B cell (primary cell): ENCODE results near the gene DFFB. TPM values are rescaled to one million over a fixed set of nuclear protein-coding genes. Genes with fewer than 3 reads are reported as not detected.

ENCODE experiments used
- ATAC-seq: fragments of 200-7000 bp; cut with Tn5 transposase; one replicate; pipeline ENCODE4 v1.10.0; 2021; ENCODE audit warnings: low read depth, mild to moderate bottlenecking, moderate number of reproducible peaks, moderate library complexity
- CTCF ChIA-PET: fragments of 350-600 bp; sonication (Branson Sonifier 250); formaldehyde crosslinking; loops from one replicate; lab custom pipeline; 2021; ENCODE audit warnings: antibody characterized with exemption, inconsistent platforms; lab: Charles Lee
- POLR2A ChIA-PET: fragments of 350-600 bp; sonication (Branson Sonifier 250); formaldehyde crosslinking; loops from one replicate; lab custom pipeline; 2021; ENCODE audit warnings: antibody characterized with exemption; lab: Charles Lee
- DNase-seq: peaks from one replicate; pipeline ENCODE4 v3.0.0; 2013
- H2AFZ ChIP-seq: 2 replicates; pipeline ENCODE4 v1.6.1; 2012; ENCODE audit warnings: mild to moderate bottlenecking, low read depth, low read length; ENCODE audit not compliant: insufficient read depth, poor library complexity, severe bottlenecking
- H3K27ac ChIP-seq, 2 donors: 1 replicate in 1 of 2; 2 replicates in 1 of 2; pipeline ENCODE4 v1.5.1; 2012 to 2013; ENCODE audit warnings: low read length in 2 of 2, mild to moderate bottlenecking in 2 of 2, moderate library complexity in 1 of 2
- H3K27me3 ChIP-seq, 4 experiments: fragments of 200-600 bp in 1 of 4; sonication (generic) in 1 of 4; replicated peaks in 1 of 4; 1 replicate in 2 of 4; 2 replicates in 2 of 4; pipeline versions ENCODE4 v1.6.1 to v1.7.0; 2013 to 2016; ENCODE audit warnings: low read length in 3 of 4, mild to moderate bottlenecking in 2 of 4, mixed read lengths in 1 of 4, moderate library complexity in 1 of 4; ENCODE audit not compliant: insufficient read depth in 4 of 4, control insufficient read depth in 3 of 4; ENCODE audit errors: control extremely low read depth in 1 of 4
- H3K36me3 ChIP-seq, 2 experiments: replicated peaks in 1 of 2; 1 replicate in 1 of 2; 2 replicates in 1 of 2; pipeline versions ENCODE4 v1.6.1 to v1.7.1; 2013; ENCODE audit warnings: low read length in 1 of 2; ENCODE audit not compliant: insufficient read depth in 2 of 2, control insufficient read depth in 1 of 2; ENCODE audit errors: control extremely low read depth in 1 of 2, extremely low read depth in 1 of 2
- H3K4me1 ChIP-seq, 2 donors: fragments of 200-600 bp in 1 of 2; sonication (generic) in 1 of 2; 1 replicate in 1 of 2; 2 replicates in 1 of 2; pipeline versions ENCODE4 v1.5.1 to v1.6.1; 2013 to 2017; ENCODE audit warnings: low read length in 2 of 2; ENCODE audit not compliant: control insufficient read depth in 2 of 2, insufficient read depth in 2 of 2
- H3K4me2 ChIP-seq: replicated peaks from 2 replicates; pipeline ENCODE3; 2012; ENCODE audit warnings: mild to moderate bottlenecking, low read depth, low read length; ENCODE audit not compliant: poor library complexity, severe bottlenecking
- H3K4me3 ChIP-seq, 5 experiments: fragments of 200-600 bp in 1 of 5; sonication (generic) in 1 of 5; 1 replicate in 3 of 5; 2 replicates in 2 of 5; pipeline versions ENCODE4 v1.5.1 to v1.7.0; 2011 to 2016; ENCODE audit warnings: low read length in 4 of 5, mild to moderate bottlenecking in 4 of 5, low read depth in 2 of 5, control low read depth in 1 of 5, moderate library complexity in 1 of 5; ENCODE audit not compliant: insufficient read depth in 1 of 5; ENCODE audit errors: control extremely low read depth in 1 of 5, extremely low read depth in 1 of 5
- H3K79me2 ChIP-seq: fragments of 200-600 bp; sonication (generic); one replicate; pipeline ENCODE4 v1.6.0; 2016; ENCODE audit warnings: low read length; ENCODE audit not compliant: control insufficient read depth, insufficient read depth
- H3K9ac ChIP-seq: fragments of 200-600 bp; sonication (generic); 2 replicates; pipeline ENCODE4 v1.6.1; 2017; ENCODE audit warnings: mild to moderate bottlenecking, low read length, moderate library complexity
- H3K9me3 ChIP-seq, 3 donors: one replicate each; pipeline versions ENCODE4 v1.6.1 to v1.7.1; 2013; ENCODE audit warnings: low read length in 2 of 3; ENCODE audit not compliant: control insufficient read depth in 2 of 3, insufficient read depth in 1 of 3; ENCODE audit errors: control extremely low read depth in 1 of 3
- H4K20me1 ChIP-seq: 2 replicates; pipeline ENCODE4 v1.6.0; 2012; ENCODE audit warnings: mild to moderate bottlenecking, low read length; ENCODE audit not compliant: insufficient read depth, control insufficient read depth, poor library complexity, severe bottlenecking
- H3K27ac Mint-ChIP-seq: one replicate; pipeline ENCODE4 v1.8.0; 2021; ENCODE audit warnings: mixed read lengths
- H3K27me3 Mint-ChIP-seq: one replicate; pipeline ENCODE4 v1.8.0; 2021; ENCODE audit warnings: mixed read lengths
- H3K4me1 Mint-ChIP-seq: one replicate; pipeline ENCODE4 v1.8.0; 2021; ENCODE audit warnings: mixed read lengths
- H3K4me3 Mint-ChIP-seq: one replicate; pipeline ENCODE4 v1.8.0; 2021; ENCODE audit warnings: mixed read lengths
- H3K9me3 Mint-ChIP-seq: one replicate; pipeline ENCODE4 v1.8.0; 2022; ENCODE audit warnings: mixed read lengths; ENCODE audit not compliant: insufficient read depth
- CTCF ChIP-seq: fragments of 200-600 bp; IDR thresholded peaks from one replicate; pipeline ENCODE4 v1.8.0; 2022; ENCODE audit warnings: antibody characterized with exemption, mild to moderate bottlenecking
- EZH2 ChIP-seq: IDR thresholded peaks from 2 replicates; pipeline ENCODE4 v1.6.1; 2012; ENCODE audit warnings: borderline replicate concordance, low read depth, mild to moderate bottlenecking, moderate library complexity, low read length; ENCODE audit not compliant: insufficient read depth, poor library complexity, severe bottlenecking
- WGBS: methylation state at CpG from one replicate; pipeline ENCODE4 v1.1.5; 2013; ENCODE audit warnings: missing lambda C conversion rate; ENCODE audit not compliant: insufficient coverage; 5-methylcytosine and 5-hydroxymethylcytosine counted together
- intact Hi-C: fragments of 100-400 bp; cut with micrococcal nuclease; formaldehyde crosslinking; loops from one replicate; pipeline ENCODE4 v1.10.0; 2022
- polyA plus RNA-seq: library from polyadenylated mRNA; depleted of rRNA; stranded (reverse); fragments of >200 nt; gene quantifications from 2 replicates; pipeline ENCODE4 v1.2.3, GENCODE V29; 2012
- total RNA-seq, 2 donors: library from RNA; stranded (reverse); fragments of 120-200 nt in 1 of 2; gene quantifications; 1 replicate in 1 of 2; 2 replicates in 1 of 2; pipeline versions ENCODE4 v1.2.3 to v1.2.4, GENCODE V29; 2013 to 2022

DFFB gene
- total and polyA plus RNA-seq, 2 donors (not counting 1 experiment from before 2014, with no cell fraction given): 14.0 to 17.4 TPM

- Histone ChIP-seq H3K4me3 (no peak overlapping the region), H3K79me2 (no peaks in the 10 kb centered on the region), H3K4me1 (no peaks in the 10 kb centered on the region), H2AFZ (no peak overlapping the region), H4K20me1 (no peaks in the 10 kb centered on the region), H3K36me3 (no peaks in the 10 kb centered on the region), H3K27ac (no peak overlapping the region), H3K9me3 (peaks cover 0 to 5% (median 0%) of the 10 kb centered on the region in 3 donors), H3K9ac (no peak overlapping the region), H3K27me3 (no peaks in the 10 kb centered on the region), H3K4me2 (no peak overlapping the region)
- Mint-ChIP-seq H3K9me3 (peaks cover 2% of the 10 kb centered on the region), H3K27me3 (no peaks in the 10 kb centered on the region), H3K4me3 (no peak overlapping the region), H3K27ac (no peak overlapping the region), H3K4me1 (no peaks in the 10 kb centered on the region)
- CTCF ChIA-PET: no interaction called here
- POLR2A ChIA-PET: no interaction called here
- intact Hi-C loops: no loop called here
- WGBS: 82% methylated on average over 6 of the region's 6 CpGs
- DNase-seq: no peak
- no peak for ATAC-seq
- no peak for TF ChIP-seq EZH2
- no peak for TF ChIP-seq CTCF
Measured at GRCh38 chr1:3922851-3923250, 65.6 kb downstream of the DFFB start.

- no peak overlapping the region for H3K27ac ChIP-seq
- no peak overlapping the region for H3K4me2 ChIP-seq
- intact Hi-C loops: no loop called here
- ChIA-PET POLR2A (no interaction called here), CTCF (no interaction called here)
- Mint-ChIP-seq H3K9me3 (no peaks in the 10 kb centered on the region), H3K27ac (no peak overlapping the region), H3K4me1 (no peaks in the 10 kb centered on the region), H3K27me3 (no peaks in the 10 kb centered on the region), H3K4me3 (no peak overlapping the region)
- ATAC-seq: no peak
- no peaks in the 10 kb centered on the region for H3K36me3 ChIP-seq
- H3K9me3 ChIP-seq: peaks cover 0 to 10% (median 0%) of the 10 kb centered on the region in 3 donors
- H4K20me1 ChIP-seq: no peaks in the 10 kb centered on the region
- TF ChIP-seq CTCF: no peak
- no peak for DNase-seq
- no peaks in the 10 kb centered on the region for H3K79me2 ChIP-seq
- no peak overlapping the region for H3K9ac ChIP-seq
- H2AFZ ChIP-seq: no peak overlapping the region
- no peaks in the 10 kb centered on the region for H3K27me3 ChIP-seq
- H3K4me3 ChIP-seq: no peak overlapping the region
- H3K4me1 ChIP-seq: no peaks in the 10 kb centered on the region
- WGBS: 90% methylated on average over 25 of the region's 25 CpGs
Measured at GRCh38 chr1:3923378-3924185, 66.3 kb downstream of the DFFB start.
